ENCODE data around the gene ARL5A.

DNA sequence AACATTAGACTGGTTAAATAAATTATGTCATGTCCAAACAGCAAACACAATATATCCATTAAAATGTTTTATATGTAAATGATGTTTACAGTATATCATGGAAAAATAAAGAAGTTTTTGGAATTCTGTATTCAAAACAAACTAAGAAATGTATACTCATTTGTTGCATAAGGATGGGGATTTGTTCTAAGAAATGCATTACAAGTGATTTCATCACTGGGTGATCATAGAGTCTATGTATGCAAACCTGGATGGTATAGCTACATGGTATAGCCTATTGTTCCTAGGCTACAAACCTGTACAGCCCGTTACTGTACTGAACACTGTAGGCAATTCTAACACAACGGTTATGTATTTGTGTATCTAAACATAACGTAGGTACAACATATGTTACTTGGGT, 35.1 kb downstream of the ARL5A start:
- TF ChIP-seq EHMT2 (IDR thresholded peaks at IDR 0.05; ENCODE audit: low read depth) (no peak), USF2 (IDR thresholded peaks at IDR 0.05) (no peak), RAD21 (conservative IDR thresholded peaks at IDR 0.05 in 1 of 2, IDR thresholded peaks at IDR 0.05 in 1 of 2) (no peak), SMC3 (IDR thresholded peaks at IDR 0.05) (no peak)
- TF ChIP-seq, protein P1, sequence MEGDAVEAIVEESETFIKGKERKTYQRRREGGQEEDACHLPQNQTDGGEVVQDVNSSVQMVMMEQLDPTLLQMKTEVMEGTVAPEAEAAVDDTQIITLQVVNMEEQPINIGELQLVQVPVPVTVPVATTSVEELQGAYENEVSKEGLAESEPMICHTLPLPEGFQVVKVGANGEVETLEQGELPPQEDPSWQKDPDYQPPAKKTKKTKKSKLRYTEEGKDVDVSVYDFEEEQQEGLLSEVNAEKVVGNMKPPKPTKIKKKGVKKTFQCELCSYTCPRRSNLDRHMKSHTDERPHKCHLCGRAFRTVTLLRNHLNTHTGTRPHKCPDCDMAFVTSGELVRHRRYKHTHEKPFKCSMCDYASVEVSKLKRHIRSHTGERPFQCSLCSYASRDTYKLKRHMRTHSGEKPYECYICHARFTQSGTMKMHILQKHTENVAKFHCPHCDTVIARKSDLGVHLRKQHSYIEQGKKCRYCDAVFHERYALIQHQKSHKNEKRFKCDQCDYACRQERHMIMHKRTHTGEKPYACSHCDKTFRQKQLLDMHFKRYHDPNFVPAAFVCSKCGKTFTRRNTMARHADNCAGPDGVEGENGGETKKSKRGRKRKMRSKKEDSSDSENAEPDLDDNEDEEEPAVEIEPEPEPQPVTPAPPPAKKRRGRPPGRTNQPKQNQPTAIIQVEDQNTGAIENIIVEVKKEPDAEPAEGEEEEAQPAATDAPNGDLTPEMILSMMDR (IDR thresholded peaks at IDR 0.05) = no peak

Measured in A549 (cell line).